ENCODE data around the gene HDAC4.

DNA sequence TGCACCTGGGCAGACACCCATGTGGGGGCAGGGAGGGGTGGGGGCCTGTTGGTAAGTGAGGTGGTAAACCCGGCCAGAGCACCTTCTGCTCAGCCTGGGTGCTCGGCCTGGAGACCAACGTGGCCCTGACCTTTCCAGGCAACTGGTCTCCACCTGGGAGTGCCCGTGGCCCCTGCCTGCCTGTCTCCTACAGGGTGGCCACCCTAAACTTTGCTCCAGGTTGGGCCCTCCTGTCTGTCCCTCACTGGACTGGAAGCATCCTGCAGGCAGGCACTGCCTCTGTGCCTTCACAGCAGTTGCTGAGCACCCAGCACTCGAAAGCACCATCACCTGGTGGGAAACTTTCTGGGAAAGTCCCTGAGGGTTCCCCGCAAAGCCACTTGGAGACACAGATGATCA, 381.6 kb downstream of the HDAC4 start:
- TF ChIP-seq, protein P1, sequence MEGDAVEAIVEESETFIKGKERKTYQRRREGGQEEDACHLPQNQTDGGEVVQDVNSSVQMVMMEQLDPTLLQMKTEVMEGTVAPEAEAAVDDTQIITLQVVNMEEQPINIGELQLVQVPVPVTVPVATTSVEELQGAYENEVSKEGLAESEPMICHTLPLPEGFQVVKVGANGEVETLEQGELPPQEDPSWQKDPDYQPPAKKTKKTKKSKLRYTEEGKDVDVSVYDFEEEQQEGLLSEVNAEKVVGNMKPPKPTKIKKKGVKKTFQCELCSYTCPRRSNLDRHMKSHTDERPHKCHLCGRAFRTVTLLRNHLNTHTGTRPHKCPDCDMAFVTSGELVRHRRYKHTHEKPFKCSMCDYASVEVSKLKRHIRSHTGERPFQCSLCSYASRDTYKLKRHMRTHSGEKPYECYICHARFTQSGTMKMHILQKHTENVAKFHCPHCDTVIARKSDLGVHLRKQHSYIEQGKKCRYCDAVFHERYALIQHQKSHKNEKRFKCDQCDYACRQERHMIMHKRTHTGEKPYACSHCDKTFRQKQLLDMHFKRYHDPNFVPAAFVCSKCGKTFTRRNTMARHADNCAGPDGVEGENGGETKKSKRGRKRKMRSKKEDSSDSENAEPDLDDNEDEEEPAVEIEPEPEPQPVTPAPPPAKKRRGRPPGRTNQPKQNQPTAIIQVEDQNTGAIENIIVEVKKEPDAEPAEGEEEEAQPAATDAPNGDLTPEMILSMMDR (conservative IDR thresholded peaks at IDR 0.05) = no peak
- no peak for TF ChIP-seq EZH2 (IDR thresholded peaks at IDR 0.05; ENCODE audit: low read depth)
